Neuronal stem cell (in vitro differentiated cells): ENCODE measurements around the gene MXD4.
A peak's percentile ranks its signal among the peaks of the same experiment; 100 is the strongest.

Experiments used
- DNase-seq: peaks from one replicate; pipeline ENCODE4 v3.0.0-alpha.2; 2013; ENCODE audit warnings: low spot score
- H2AFZ ChIP-seq: one replicate; pipeline ENCODE4 v1.6.1; 2013; ENCODE audit warnings: mild to moderate bottlenecking, low read length, inconsistent platforms
- H2AK5ac ChIP-seq: 2 replicates; pipeline ENCODE4 v1.6.1; 2013; ENCODE audit warnings: low read depth, mild to moderate bottlenecking, inconsistent platforms, low read length, moderate library complexity, mixed read lengths
- H2BK120ac ChIP-seq: 2 replicates; pipeline ENCODE4 v1.6.1; 2013; ENCODE audit warnings: low read depth, mild to moderate bottlenecking, inconsistent platforms, low read length, moderate library complexity, mixed read lengths
- H2BK12ac ChIP-seq: one replicate; pipeline ENCODE4 v1.6.1; 2013; ENCODE audit warnings: low read length, inconsistent platforms
- H2BK15ac ChIP-seq: 2 replicates; pipeline ENCODE4 v1.6.1; 2013; ENCODE audit warnings: mild to moderate bottlenecking, low read length, inconsistent platforms, mixed read lengths
- H2BK5ac ChIP-seq: one replicate; pipeline ENCODE4 v1.6.1; 2013; ENCODE audit warnings: inconsistent platforms, mild to moderate bottlenecking, low read length, moderate library complexity
- H3K14ac ChIP-seq: one replicate; pipeline ENCODE4 v1.6.1; 2013; ENCODE audit warnings: low read length, inconsistent platforms
- H3K18ac ChIP-seq: 2 replicates; pipeline ENCODE4 v1.6.1; 2013; ENCODE audit warnings: low read length, inconsistent platforms
- H3K23ac ChIP-seq: 2 replicates; pipeline ENCODE4 v1.6.1; 2013; ENCODE audit warnings: low read depth, mild to moderate bottlenecking, mixed read lengths, low read length, inconsistent platforms; ENCODE audit not compliant: poor library complexity
- H3K27ac ChIP-seq: replicated peaks from 3 replicates; pipeline ENCODE4 v1.5.1; 2013; ENCODE audit warnings: low read length, inconsistent platforms
- H3K27me3 ChIP-seq, 3 experiments: 2 replicates each; pipeline ENCODE4 v1.6.1; 2013; ENCODE audit warnings: low read length in 3 of 3, mild to moderate bottlenecking in 2 of 3, inconsistent platforms in 1 of 3, low read depth in 1 of 3, mixed read lengths in 1 of 3, moderate library complexity in 1 of 3; ENCODE audit not compliant: control insufficient read depth in 3 of 3, insufficient read depth in 3 of 3
- H3K36me3 ChIP-seq, 2 donors: replicated peaks in 1 of 2; 2 replicates each; pipeline ENCODE4 v1.6.1; 2013; ENCODE audit warnings: low read length in 2 of 2; ENCODE audit not compliant: control insufficient read depth in 2 of 2, insufficient read depth in 2 of 2
- H3K4ac ChIP-seq: 2 replicates; pipeline ENCODE4 v1.6.1; 2013; ENCODE audit warnings: inconsistent platforms, mild to moderate bottlenecking, low read length, moderate library complexity
- H3K4me1 ChIP-seq, 2 donors: 1 replicate in 1 of 2; 2 replicates in 1 of 2; pipeline ENCODE4 v1.6.1; 2013; ENCODE audit warnings: low read length in 2 of 2, low read depth in 1 of 2; ENCODE audit not compliant: control insufficient read depth in 2 of 2, insufficient read depth in 1 of 2
- H3K4me2 ChIP-seq: one replicate; pipeline ENCODE4 v1.6.1; 2013; ENCODE audit warnings: mild to moderate bottlenecking, low read length, inconsistent platforms; ENCODE audit not compliant: insufficient read depth, poor library complexity, severe bottlenecking
- H3K4me3 ChIP-seq, 2 donors: 2 replicates each; pipeline ENCODE4 v1.5.1; 2013; ENCODE audit warnings: low read length in 2 of 2, mild to moderate bottlenecking in 2 of 2, inconsistent platforms in 1 of 2, moderate library complexity in 1 of 2
- H3K79me1 ChIP-seq: one replicate; pipeline ENCODE4 v1.6.1; 2013; ENCODE audit warnings: low read depth, mild to moderate bottlenecking, inconsistent platforms, low read length, moderate library complexity
- H3K9ac ChIP-seq: one replicate; pipeline ENCODE4 v1.6.1; 2013; ENCODE audit warnings: mild to moderate bottlenecking, low read depth, low read length, inconsistent platforms; ENCODE audit not compliant: poor library complexity
- H3K9me3 ChIP-seq, 2 donors: replicated peaks in 1 of 2; 2 replicates each; pipeline versions ENCODE3 to v1.6.1; 2013; ENCODE audit warnings: low read length in 2 of 2, mild to moderate bottlenecking in 2 of 2, inconsistent platforms in 1 of 2, low read depth in 1 of 2, mixed read lengths in 1 of 2, moderate library complexity in 1 of 2; ENCODE audit not compliant: control insufficient read depth in 2 of 2, insufficient read depth in 1 of 2
- H4K8ac ChIP-seq: one replicate; pipeline ENCODE4 v1.6.1; 2013; ENCODE audit warnings: low read depth, mild to moderate bottlenecking, inconsistent platforms, low read length, moderate library complexity
- H4K91ac ChIP-seq: one replicate; pipeline ENCODE4 v1.6.1; 2013; ENCODE audit warnings: low read length, low read depth, mild to moderate bottlenecking, inconsistent platforms; ENCODE audit not compliant: poor library complexity
- WGBS, 2 donors: extraction: QIAGEN DNeasy Blood & Tissue Kit; methylation state at CpG; one replicate each; pipeline ENCODE4 v1.1.7; 2013; ENCODE audit warnings: missing lambda C conversion rate in 2 of 2, mixed read lengths in 1 of 2; ENCODE audit not compliant: insufficient read length in 2 of 2, insufficient replicate concordance in 1 of 2; ENCODE audit errors: extremely low coverage in 2 of 2; 5-methylcytosine and 5-hydroxymethylcytosine counted together

MXD4 gene

DNA sequence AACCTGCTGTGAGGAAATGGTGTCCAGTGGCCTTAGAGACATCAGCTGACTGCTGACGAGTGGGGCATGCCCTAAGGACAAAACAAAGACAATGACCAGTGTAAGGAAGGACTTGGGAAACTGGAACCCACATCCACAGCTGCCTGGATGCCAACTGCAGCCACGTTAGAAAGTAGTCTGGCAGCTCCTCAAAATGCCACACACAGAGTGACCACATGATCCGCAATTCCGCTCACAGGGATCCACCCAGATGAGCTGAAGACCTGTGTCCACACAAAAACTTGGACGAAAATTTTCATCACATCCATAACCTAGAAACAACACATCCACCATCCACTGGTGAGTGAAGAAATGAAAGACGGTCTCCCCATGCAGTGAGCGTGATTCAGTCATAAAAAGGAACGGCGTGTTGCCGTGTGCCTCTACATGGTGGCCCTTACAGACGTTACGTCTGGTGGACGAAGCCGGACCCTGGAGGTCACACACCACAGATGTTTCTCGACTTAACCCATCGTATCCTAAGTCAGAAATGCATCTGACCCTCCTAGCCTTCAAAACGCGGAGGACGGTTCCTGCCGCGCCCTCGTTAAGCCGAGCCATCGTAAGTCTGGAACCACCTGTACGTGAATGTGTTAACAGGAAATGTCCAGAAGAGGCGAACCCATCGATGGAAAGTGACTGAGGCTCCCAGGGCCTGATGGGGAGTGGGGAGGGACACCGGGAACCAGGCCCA is 40.6 kb upstream of the MXD4 start:
- Histone ChIP-seq H2BK15ac (no peak overlapping the region), H3K14ac (no peak overlapping the region), H3K27ac (no peak overlapping the region), H4K8ac (no peak overlapping the region), H3K4ac (no peak overlapping the region), H4K91ac (no peak overlapping the region), H3K27me3 (peaks cover 0 to 20% (median 0%) of the 10 kb centered on the region in 3 experiments), H3K23ac (no peak overlapping the region), H3K4me3 (no peak overlapping the region), H3K9ac (no peak overlapping the region), H2BK120ac (no peak overlapping the region), H3K4me1 (peaks cover 0 to 2% of the 10 kb centered on the region in 2 donors), H3K18ac (no peak overlapping the region), H2AFZ (no peak overlapping the region), H3K36me3 (no peaks in the 10 kb centered on the region), H3K4me2 (no peak overlapping the region), H3K79me1 (no peaks in the 10 kb centered on the region), H2BK5ac (no peak overlapping the region), H2BK12ac (no peak overlapping the region), H3K9me3 (peaks cover 6 to 10% of the 10 kb centered on the region in 2 donors), H2AK5ac (peak overlapping the region; percentile 66)
- WGBS, 2 donors, result no CpG with 5 or more reads among the region's 28 CpGs
- no peak for DNase-seq

DNA sequence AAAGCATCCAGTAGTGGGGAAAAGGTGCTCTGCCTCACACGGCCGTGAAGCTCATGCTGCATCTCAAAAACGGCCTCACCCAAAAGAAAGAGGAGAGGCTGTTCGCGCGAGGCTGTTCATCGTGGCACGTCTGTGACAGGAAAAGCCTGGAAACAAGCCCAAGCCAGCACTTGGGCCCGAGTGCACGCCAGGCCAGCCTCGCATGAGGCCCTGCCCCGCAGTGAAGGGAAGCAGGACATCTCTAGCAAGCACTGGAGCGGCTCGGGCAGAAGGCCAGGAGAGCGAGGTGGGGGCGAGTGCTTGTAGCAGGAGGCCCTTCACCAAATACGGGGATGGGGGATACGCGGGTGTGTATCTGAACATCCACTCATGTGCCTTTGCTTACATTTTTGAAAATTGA is 39.9 kb upstream of the MXD4 start:
- peaks cover 1 to 10% of the 10 kb centered on the region in 2 donors for H3K9me3 ChIP-seq
- peaks cover 0 to 25% (median 0%) of the 10 kb centered on the region in 3 experiments for H3K27me3 ChIP-seq
- H3K18ac ChIP-seq, result peak overlapping the region; percentile 31
- peaks cover 0 to 2% of the 10 kb centered on the region in 2 donors for H3K4me1 ChIP-seq
- no peak overlapping the region for H3K4me3 ChIP-seq
- H3K27ac ChIP-seq, result no peak overlapping the region
- no peak overlapping the region for H2BK12ac ChIP-seq
- no peak overlapping the region for H4K8ac ChIP-seq
- no peak overlapping the region for H2BK5ac ChIP-seq
- no peak overlapping the region for H3K4me2 ChIP-seq
- H2BK120ac ChIP-seq, result no peak overlapping the region
- H3K14ac ChIP-seq, result no peak overlapping the region
- no peak overlapping the region for H3K9ac ChIP-seq
- no peak overlapping the region for H4K91ac ChIP-seq
- WGBS, 2 donors, result no CpG with 5 or more reads among the region's 19 CpGs
- no peak overlapping the region for H3K23ac ChIP-seq
- peak overlapping the region; percentile 11 for H2AFZ ChIP-seq
- no peaks in the 10 kb centered on the region for H3K79me1 ChIP-seq
- H3K4ac ChIP-seq, result no peak overlapping the region
- H3K36me3 ChIP-seq, result no peaks in the 10 kb centered on the region
- no peak overlapping the region for H2BK15ac ChIP-seq
- no peak for DNase-seq
- no peak overlapping the region for H2AK5ac ChIP-seq

DNA sequence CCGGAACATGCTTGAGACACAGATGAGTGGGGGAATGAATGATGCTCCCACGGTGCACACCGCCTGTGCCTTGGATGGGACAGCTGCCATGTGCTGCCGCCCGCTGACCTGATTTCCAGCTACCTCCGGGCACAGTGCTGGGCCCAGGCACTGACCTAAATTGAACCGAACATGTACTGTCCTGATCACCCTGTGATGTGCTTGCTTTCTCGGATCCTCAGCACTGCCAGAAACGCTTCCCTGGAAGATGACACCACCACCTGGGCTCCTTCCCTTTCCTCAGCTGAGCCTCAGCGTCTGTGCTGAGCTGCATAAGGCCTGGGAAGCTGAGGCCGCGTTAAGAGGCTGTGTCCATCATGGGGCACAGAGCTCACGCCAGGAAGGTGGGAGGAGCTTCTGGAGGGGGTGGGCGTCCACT is 39.3 kb upstream of the MXD4 start:
- Histone ChIP-seq H2BK15ac (peak overlapping the region; percentile 21), H2BK12ac (no peak overlapping the region), H2BK5ac (no peak overlapping the region), H3K9ac (no peak overlapping the region), H4K8ac (no peak overlapping the region), H3K4me3 (no peak overlapping the region), H3K4ac (no peak overlapping the region), H3K36me3 (no peaks in the 10 kb centered on the region), H3K9me3 (peaks cover 0 to 9% of the 10 kb centered on the region in 2 donors), H3K18ac (peak overlapping the region; percentile 41), H3K79me1 (no peaks in the 10 kb centered on the region), H3K27me3 (peaks cover 0 to 30% (median 0%) of the 10 kb centered on the region in 3 experiments), H3K14ac (peak overlapping the region; percentile 95), H3K27ac (no peak overlapping the region), H3K4me1 (peaks cover 0 to 2% of the 10 kb centered on the region in 2 donors), H3K4me2 (no peak overlapping the region), H4K91ac (no peak overlapping the region), H2BK120ac (no peak overlapping the region), H2AFZ (peak overlapping the region; percentile 11), H3K23ac (no peak overlapping the region), H2AK5ac (peak overlapping the region; percentile 33)
- no CpG with 5 or more reads among the region's 14 CpGs for WGBS, 2 donors
- DNase-seq, result no peak

- Histone ChIP-seq H4K91ac (no peak overlapping the region), H2BK15ac (no peak overlapping the region), H3K4me2 (no peak overlapping the region), H3K27me3 (peaks cover 0 to 35% (median 0%) of the 10 kb centered on the region in 3 experiments), H2BK5ac (no peak overlapping the region), H2AK5ac (peak overlapping the region; percentile 33), H3K79me1 (no peaks in the 10 kb centered on the region), H4K8ac (peak overlapping the region; percentile 76), H3K27ac (no peak overlapping the region), H3K23ac (peak overlapping the region; percentile 56), H2BK120ac (no peak overlapping the region), H3K9ac (no peak overlapping the region), H3K14ac (peak overlapping the region; percentile 95), H2BK12ac (no peak overlapping the region), H3K4me1 (no peaks in the 10 kb centered on the region), H3K4me3 (no peak overlapping the region), H3K36me3 (no peaks in the 10 kb centered on the region), H3K9me3 (peaks cover 0 to 9% of the 10 kb centered on the region in 2 donors), H3K4ac (no peak overlapping the region), H3K18ac (peak overlapping the region; percentile 41), H2AFZ (no peak overlapping the region)
- DNase-seq, result no peak
- WGBS, 2 donors, result no CpG with 5 or more reads among the region's 37 CpGs
Observed at GRCh38 chr4:2300431-2301224, 38.7 kb upstream of the MXD4 start.
